Measurements from ENCODE around the gene TMEM170B. TPM values are rescaled to one million over a fixed set of nuclear protein-coding genes. Genes with fewer than 3 reads are reported as not detected.

TMEM170B gene
- total RNA-seq, 1 donor from 2014 or later: 4.5 TPM

- DNase-seq (no peak), ATAC-seq (ENCODE audit: poor library complexity) (no peak)
- intact Hi-C loops (cut with DNase I): no loop called here
These were observed 67.4 kb downstream of the TMEM170B start for GRCh38 chr6:11604836-11605506.

- intact Hi-C loops (cut with DNase I): no loop called here
- DNase-seq: no peak
These were observed 68.0 kb downstream of the TMEM170B start for GRCh38 chr6:11605507-11605905.

GRCh38 chr6:11606332-11606731 lies 68.8 kb downstream of the TMEM170B start:
- ATAC-seq (ENCODE audit: poor library complexity): peak; percentile 72

More at GRCh38 chr6:11605507-11605905, 68.0 kb downstream of the TMEM170B start:
- no peak for ATAC-seq (ENCODE audit: poor library complexity)

GRCh38 chr6:11607383-11607782 lies 69.8 kb downstream of the TMEM170B start:
- intact Hi-C loops (cut with DNase I): no loop called here
- DNase-seq (no peak), ATAC-seq (ENCODE audit: poor library complexity) (peak; percentile 33)

More at GRCh38 chr6:11606332-11606731, 68.8 kb downstream of the TMEM170B start:
- no peak for DNase-seq
- intact Hi-C loops (cut with DNase I): no loop called here

GRCh38 chr6:11608600-11609323 lies 71.2 kb downstream of the TMEM170B start:
- ATAC-seq (ENCODE audit: poor library complexity): no peak
- no peak for DNase-seq
- intact Hi-C loops (cut with DNase I): no loop called here

- intact Hi-C loops (cut with DNase I): no loop called here
- peak; percentile 59 for DNase-seq
- ATAC-seq (ENCODE audit: poor library complexity): peak; percentile 28
These were observed 71.9 kb downstream of the TMEM170B start for GRCh38 chr6:11609324-11610071.

GRCh38 chr6:11613336-11613735 lies 75.8 kb downstream of the TMEM170B start:
- intact Hi-C loops (cut with DNase I): no loop called here
- ATAC-seq (ENCODE audit: poor library complexity): no peak
- DNase-seq: no peak

- DNase-seq (no peak), ATAC-seq (ENCODE audit: poor library complexity) (no peak)
- intact Hi-C loops (cut with DNase I): no loop called here
These were observed 76.3 kb downstream of the TMEM170B start for GRCh38 chr6:11613858-11614257.

- ATAC-seq (ENCODE audit: poor library complexity): no peak
- intact Hi-C loops (cut with DNase I): no loop called here
These were observed 77.1 kb downstream of the TMEM170B start for GRCh38 chr6:11614534-11615213.

GRCh38 chr6:11615214-11615602 lies 77.7 kb downstream of the TMEM170B start:
- ATAC-seq (ENCODE audit: poor library complexity): no peak
- no peak for DNase-seq
- intact Hi-C loops (cut with DNase I): no loop called here

More at GRCh38 chr6:11614534-11615213, 77.1 kb downstream of the TMEM170B start:
- no peak for DNase-seq

GRCh38 chr6:11616200-11616611 lies 78.7 kb downstream of the TMEM170B start:
- no peak for DNase-seq
- intact Hi-C loops (cut with DNase I): no loop called here
- peak; percentile 27 for ATAC-seq (ENCODE audit: poor library complexity)

- ATAC-seq (ENCODE audit: poor library complexity): no peak
- intact Hi-C loops (cut with DNase I): no loop called here
- DNase-seq: no peak
These were observed 81.0 kb downstream of the TMEM170B start for GRCh38 chr6:11618533-11618932.

- DNase-seq (no peak), ATAC-seq (ENCODE audit: poor library complexity) (no peak)
- intact Hi-C loops (cut with DNase I): no loop called here
These were observed 83.6 kb downstream of the TMEM170B start for GRCh38 chr6:11621119-11621518.

GRCh38 chr6:11622156-11622555 lies 84.6 kb downstream of the TMEM170B start:
- intact Hi-C loops (cut with DNase I): no loop called here
- ATAC-seq (ENCODE audit: poor library complexity) (no peak), DNase-seq (no peak)

- ATAC-seq (ENCODE audit: poor library complexity) (no peak), DNase-seq (no peak)
- intact Hi-C loops (cut with DNase I): no loop called here
These were observed 85.7 kb downstream of the TMEM170B start for GRCh38 chr6:11623272-11623671.

GRCh38 chr6:11625302-11625701 lies 87.8 kb downstream of the TMEM170B start:
- DNase-seq (no peak), ATAC-seq (ENCODE audit: poor library complexity) (no peak)
- intact Hi-C loops (cut with DNase I): no loop called here

- intact Hi-C loops (cut with DNase I): no loop called here
- ATAC-seq (ENCODE audit: poor library complexity) (no peak), DNase-seq (no peak)
These were observed 88.8 kb downstream of the TMEM170B start for GRCh38 chr6:11626356-11626755.

GRCh38 chr6:11628562-11628961 lies 91.0 kb downstream of the TMEM170B start:
- ATAC-seq (ENCODE audit: poor library complexity) (no peak), DNase-seq (no peak)
- intact Hi-C loops (cut with DNase I): no loop called here

- intact Hi-C loops (cut with DNase I): no loop called here
- ATAC-seq (ENCODE audit: poor library complexity) (no peak), DNase-seq (no peak)
These were observed 93.5 kb downstream of the TMEM170B start for GRCh38 chr6:11631008-11631407.
